WTC11 (cell line): Measurements from ENCODE around the gene CSF1R. TPM values are rescaled to one million over a fixed set of nuclear protein-coding genes. Genes with fewer than 3 reads are reported as not detected.

Experiments used
- ATAC-seq: fragments of 200-7000 bp; cut with Tn5 transposase; 2 replicates; pipeline ENCODE4 v1.10.0; 2021; ENCODE audit warnings: mild to moderate bottlenecking, moderate library complexity
- CTCF ChIA-PET: fragments of 300-600 bp; sonication (Branson Sonifier 250); formaldehyde crosslinking; loops from one replicate; lab custom pipeline; 2021; ENCODE audit warnings: antibody characterized with exemption; lab: Charles Lee
- POLR2A ChIA-PET: fragments of 350-600 bp; sonication (Branson Sonifier 250); formaldehyde crosslinking; loops from one replicate; lab custom pipeline; 2021; ENCODE audit warnings: antibody characterized with exemption; lab: Charles Lee
- DNase-seq: peaks from one replicate; pipeline ENCODE4 v3.0.0; 2021; ENCODE audit warnings: low spot score
- H3K27ac Mint-ChIP-seq: 2 replicates; pipeline ENCODE4 v1.8.0; 2021; ENCODE audit warnings: mixed read lengths
- H3K27me3 Mint-ChIP-seq: 2 replicates; pipeline ENCODE4 v1.8.0; 2021; ENCODE audit warnings: low read depth, mild to moderate bottlenecking, moderate library complexity, mixed read lengths
- H3K36me3 Mint-ChIP-seq: 2 replicates; pipeline ENCODE4 v1.8.0; 2021; ENCODE audit warnings: mixed read lengths
- H3K4me1 Mint-ChIP-seq: 2 replicates; pipeline ENCODE4 v1.8.0; 2022; ENCODE audit warnings: mixed read lengths
- H3K4me3 Mint-ChIP-seq: 2 replicates; pipeline ENCODE4 v1.8.0; 2021; ENCODE audit warnings: mild to moderate bottlenecking, moderate library complexity, mixed read lengths
- H3K9me3 Mint-ChIP-seq: 2 replicates; pipeline ENCODE4 v1.8.0; 2021; ENCODE audit warnings: mixed read lengths
- AR ChIP-seq: fragments of 250-450 bp; sonication (Bioruptor Pico); IDR thresholded peaks from 2 replicates; pipeline ENCODE4 v1.9.0; 2021; ENCODE audit warnings: mild to moderate bottlenecking
- E2F4 ChIP-seq: sonication (generic); formaldehyde crosslinking; IDR thresholded peaks from 2 replicates; pipeline ENCODE4 v1.8.1; 2022; ENCODE audit warnings: low read depth, mild to moderate bottlenecking, moderate library complexity, missing genetic modification reagents, borderline replicate concordance
- EMX1 ChIP-seq: fragments of 250-450 bp; sonication (Bioruptor Pico); IDR thresholded peaks from 2 replicates; pipeline ENCODE4 v1.8.0; 2021; ENCODE audit warnings: mild to moderate bottlenecking
- FOXJ3 ChIP-seq: sonication (generic); formaldehyde crosslinking; IDR thresholded peaks from 2 replicates; pipeline ENCODE4 v1.9.0; 2021; ENCODE audit warnings: missing genetic modification reagents, mild to moderate bottlenecking, borderline replicate concordance
- FOXK1 ChIP-seq: sonication (generic); formaldehyde crosslinking; IDR thresholded peaks from 2 replicates; pipeline ENCODE4 v1.8.0; 2022; ENCODE audit warnings: mild to moderate bottlenecking, moderate library complexity, missing genetic modification reagents
- HMGXB4 ChIP-seq: sonication (generic); formaldehyde crosslinking; IDR thresholded peaks from 2 replicates; pipeline ENCODE4 v1.8.1; 2023; ENCODE audit warnings: mild to moderate bottlenecking, moderate library complexity, missing genetic modification reagents
- KAT7 ChIP-seq: sonication (generic); formaldehyde crosslinking; IDR thresholded peaks from 2 replicates; pipeline ENCODE4 v1.8.1; 2023; ENCODE audit warnings: missing genetic modification reagents, mild to moderate bottlenecking, borderline replicate concordance
- MAX ChIP-seq: sonication (generic); formaldehyde crosslinking; IDR thresholded peaks from 2 replicates; pipeline ENCODE4 v1.8.0; 2022; ENCODE audit warnings: mild to moderate bottlenecking, missing genetic modification reagents
- NFATC4 ChIP-seq: fragments of 250-450 bp; sonication (Bioruptor Pico); IDR thresholded peaks from 2 replicates; pipeline ENCODE4 v1.9.0; 2021; ENCODE audit warnings: mild to moderate bottlenecking
- RORB ChIP-seq: fragments of 250-450 bp; sonication (Bioruptor Pico); IDR thresholded peaks from 2 replicates; pipeline ENCODE4 v1.9.0; 2021; ENCODE audit warnings: mild to moderate bottlenecking
- TCF7 ChIP-seq: sonication (generic); formaldehyde crosslinking; IDR thresholded peaks from 2 replicates; pipeline ENCODE4 v1.8.0; 2022; ENCODE audit warnings: mild to moderate bottlenecking, low read depth, missing genetic modification reagents, moderate library complexity
- TP53 ChIP-seq: sonication (generic); formaldehyde crosslinking; IDR thresholded peaks from 2 replicates; pipeline ENCODE4 v1.8.1; 2023; ENCODE audit warnings: mild to moderate bottlenecking, missing genetic modification reagents
- USF1 ChIP-seq: sonication (generic); formaldehyde crosslinking; IDR thresholded peaks from 2 replicates; pipeline ENCODE4 v1.8.0; 2022; ENCODE audit warnings: mild to moderate bottlenecking, missing genetic modification reagents
- ZBTB21 ChIP-seq: sonication (generic); formaldehyde crosslinking; IDR thresholded peaks from 2 replicates; pipeline ENCODE4 v1.8.1; 2023; ENCODE audit warnings: mild to moderate bottlenecking, missing genetic modification reagents, borderline replicate concordance
- ZBTB43 ChIP-seq: sonication (generic); formaldehyde crosslinking; IDR thresholded peaks from 2 replicates; pipeline ENCODE4 v1.8.1; 2023; ENCODE audit warnings: mild to moderate bottlenecking, missing genetic modification reagents
- ZNF512 ChIP-seq: sonication (generic); formaldehyde crosslinking; IDR thresholded peaks from 2 replicates; pipeline ENCODE4 v1.8.1; 2022; ENCODE audit warnings: missing genetic modification reagents, borderline replicate concordance
- total RNA-seq: library from RNA; stranded (reverse); gene quantifications from 3 replicates; pipeline ENCODE4 v1.2.3, GENCODE V29; 2021

Gene CSF1R
- total RNA-seq, 1 experiment from 2014 or later = 0.20 TPM

- no peaks in the 10 kb centered on the region for H3K27me3 Mint-ChIP-seq
- H3K9me3 Mint-ChIP-seq = peaks cover 1% of the 10 kb centered on the region
- ATAC-seq (no peak), DNase-seq (no peak)
- ChIA-PET POLR2A (no interaction called here), CTCF (no interaction called here)
- no peak overlapping the region for H3K27ac Mint-ChIP-seq
- H3K36me3 Mint-ChIP-seq = no peaks in the 10 kb centered on the region
- no peaks in the 10 kb centered on the region for H3K4me1 Mint-ChIP-seq
- H3K4me3 Mint-ChIP-seq = no peak overlapping the region
- TF ChIP-seq ZNF512 (CRISPR knock-in tag) = no peak
- no peak for TF ChIP-seq ZBTB21 (CRISPR knock-in tag)
- TF ChIP-seq FOXJ3 (CRISPR knock-in tag) = no peak
Observed at GRCh38 chr5:150104550-150104870, 18.2 kb upstream of the CSF1R start.

- no peaks in the 10 kb centered on the region for H3K36me3 Mint-ChIP-seq
- TF ChIP-seq HMGXB4 (CRISPR knock-in tag) = no peak
- no peak for TF ChIP-seq ZBTB43 (CRISPR knock-in tag)
- no peak for TF ChIP-seq NFATC4 (CRISPR knock-in tag)
- TF ChIP-seq MAX (CRISPR knock-in tag) = no peak
- TF ChIP-seq TCF7 (CRISPR knock-in tag) = no peak
- no peak for TF ChIP-seq KAT7 (CRISPR knock-in tag)
- TF ChIP-seq AR = no peak
- TF ChIP-seq RORB (CRISPR knock-in tag) = no peak
- TF ChIP-seq FOXK1 (CRISPR knock-in tag) = no peak
- TF ChIP-seq, all 79 proteins: peak for 0
- ChIA-PET CTCF (no interaction called here), POLR2A (no interaction called here)
- Mint-ChIP-seq H3K27ac (no peak overlapping the region), H3K27me3 (no peaks in the 10 kb centered on the region), H3K4me1 (no peaks in the 10 kb centered on the region), H3K4me3 (no peak overlapping the region), H3K9me3 (peaks cover 4% of the 10 kb centered on the region)
- DNase-seq (no peak), ATAC-seq (no peak)
Observed at GRCh38 chr5:150103678-150104549, 17.6 kb upstream of the CSF1R start.

GRCh38 chr5:150101023-150101422 is 14.7 kb upstream of the CSF1R start:
- POLR2A ChIA-PET = no interaction called here
- Mint-ChIP-seq H3K4me1 (no peaks in the 10 kb centered on the region), H3K36me3 (no peaks in the 10 kb centered on the region), H3K4me3 (no peak overlapping the region), H3K27ac (no peak overlapping the region), H3K27me3 (peaks cover 2% of the 10 kb centered on the region; the same call in 1 of the 2 replicates), H3K9me3 (peaks cover 4% of the 10 kb centered on the region)
- CTCF ChIA-PET = interaction anchor here (0.9 to 1.1 kb wide), 2 partner anchors 11 to 22 kb away, joined by 3 read pairs; no protein-coding TSS in a partner anchor
- ATAC-seq (peak; percentile 81), DNase-seq (no peak)
- TF ChIP-seq E2F4 (CRISPR knock-in tag) = no peak
- TF ChIP-seq EMX1 (CRISPR knock-in tag) = no peak
- TF ChIP-seq TP53 = no peak
- no peak for TF ChIP-seq USF1 (CRISPR knock-in tag)
